SK-N-SH treated with all-trans-retinoic acid at 6 μM for 48 hours (cell line): ENCODE measurements around the gene FHIT.

Source experiments
- CREB5 ChIP-seq: fragments of 250-450 bp; sonication (Bioruptor Pico); IDR thresholded peaks from 2 replicates; pipeline ENCODE4 v1.5.1; 2020; ENCODE audit warnings: low read depth, mild to moderate bottlenecking, moderate library complexity
- CSRNP3 ChIP-seq: fragments of 250-450 bp; sonication (Bioruptor Pico); IDR thresholded peaks from 2 replicates; pipeline ENCODE4 v1.5.1; 2021; ENCODE audit warnings: mild to moderate bottlenecking, moderate library complexity
- ESRRG ChIP-seq: fragments of 250-450 bp; sonication (Bioruptor Pico); IDR thresholded peaks from 2 replicates; pipeline ENCODE4 v1.6.1; 2021; ENCODE audit warnings: mild to moderate bottlenecking
- GLIS3 ChIP-seq: fragments of 250-450 bp; sonication (Bioruptor Pico); IDR thresholded peaks from 2 replicates; pipeline ENCODE4 v1.5.0; 2020; ENCODE audit warnings: mild to moderate bottlenecking, moderate library complexity
- PATZ1 ChIP-seq: fragments of 250-450 bp; sonication (Bioruptor Pico); IDR thresholded peaks from 2 replicates; pipeline ENCODE4 v1.8.0; 2020; ENCODE audit warnings: mild to moderate bottlenecking, moderate library complexity, borderline replicate concordance
- POU6F1 ChIP-seq: fragments of 250-450 bp; sonication (Bioruptor Pico); IDR thresholded peaks from 2 replicates; pipeline ENCODE4 v1.8.0; 2021; ENCODE audit warnings: low read depth, mild to moderate bottlenecking, moderate library complexity, borderline replicate concordance
- PPARA ChIP-seq: fragments of 250-450 bp; sonication (Bioruptor Pico); IDR thresholded peaks from 2 replicates; pipeline ENCODE4 v1.5.0; 2020; ENCODE audit warnings: mild to moderate bottlenecking, borderline replicate concordance
- RARB ChIP-seq: fragments of 250-450 bp; sonication (Bioruptor Pico); IDR thresholded peaks from 2 replicates; pipeline ENCODE4 v1.8.0; 2021; ENCODE audit warnings: mild to moderate bottlenecking, moderate library complexity
- TCF4 ChIP-seq: fragments of 250-450 bp; sonication (Bioruptor Pico); IDR thresholded peaks from 2 replicates; pipeline ENCODE4 v1.8.0; 2021; ENCODE audit warnings: mild to moderate bottlenecking, moderate library complexity, borderline replicate concordance
- ZFP3 ChIP-seq: fragments of 250-450 bp; sonication (Bioruptor Pico); IDR thresholded peaks from 2 replicates; pipeline ENCODE4 v1.5.0; 2020; ENCODE audit warnings: mild to moderate bottlenecking, moderate library complexity
- ZFP30 ChIP-seq: fragments of 450-650 bp; formaldehyde crosslinking; IDR thresholded peaks from 2 replicates; pipeline ENCODE4 v1.5.0; 2022; ENCODE audit warnings: mild to moderate bottlenecking, moderate library complexity
- ZNF565 ChIP-seq: fragments of 450-650 bp; formaldehyde crosslinking; conservative IDR thresholded peaks from 2 replicates; pipeline ENCODE4 v1.5.0; 2020; ENCODE audit warnings: low read depth, mild to moderate bottlenecking, moderate library complexity
- ZNF8 ChIP-seq: fragments of 450-650 bp; formaldehyde crosslinking; IDR thresholded peaks from 2 replicates; pipeline ENCODE4 v1.5.0; 2020; ENCODE audit warnings: mild to moderate bottlenecking, moderate library complexity

- TF ChIP-seq RARB (CRISPR knock-in tag) (no peak), ZFP3 (CRISPR knock-in tag) (no peak), ZFP30 (no peak), ZNF565 (CRISPR knock-in tag) (no peak), GLIS3 (CRISPR knock-in tag) (no peak), TCF4 (CRISPR knock-in tag) (no peak), PATZ1 (CRISPR knock-in tag) (no peak), CSRNP3 (CRISPR knock-in tag) (no peak), ZNF8 (no peak), CREB5 (CRISPR knock-in tag) (no peak), ESRRG (CRISPR knock-in tag) (no peak), PPARA (no peak), POU6F1 (CRISPR knock-in tag) (no peak)
Measured at GRCh38 chr3:60175680-60176079, 1075.6 kb downstream of the FHIT start.
